Measurements from ENCODE around the gene FAM53A. TPM values are rescaled to one million over a fixed set of nuclear protein-coding genes. Genes with fewer than 3 reads are reported as not detected.

FAM53A gene
- total and polyA plus RNA-seq, 7 experiments from 2014 or later, result 1.2 to 3.6 (median 2.1) TPM

- Mint-ChIP-seq H3K36me3 (peaks cover 0 to 33% (median 20%) of the 10 kb centered on the region in 5 donors), H3K4me1 (peaks cover 0 to 5% (median 4%) of the 10 kb centered on the region in 7 donors), H3K4me3 (no peak overlapping the region), H3K27me3 (no peaks in the 10 kb centered on the region), H3K9me3 (no peaks in the 10 kb centered on the region), H3K27ac (no peak overlapping the region)
- peaks cover 7 to 41% (median 16%) of the 10 kb centered on the region in 3 experiments for H3K36me3 ChIP-seq (ENCODE audit: control insufficient read depth in 2 of 3, insufficient read depth in 3 of 3, low read length in 3 of 3)
- no peaks in the 10 kb centered on the region for H3K27me3 ChIP-seq (ENCODE audit: control insufficient read depth in 2 of 2, insufficient read depth in 2 of 2, low read length in 2 of 2)
- ATAC-seq, result no peak
- no peaks in the 10 kb centered on the region for H3K9me3 ChIP-seq (ENCODE audit: control insufficient read depth in 2 of 3, low read length in 3 of 3)
- ChIA-PET POLR2A (interaction anchor here (0.5 to 7.4 kb wide), 6 partner anchors 17 to 1213 kb away, joined by 3 to 86 read pairs (median 7); partner anchors contain the start of gene SLBP), CTCF (interaction anchor here (1.2 to 9.7 kb wide), 4 partner anchors 18 to 35 kb away, joined by 3 to 212 read pairs (median 8); partner anchors contain the start of genes TACC3 and TMEM129)
- H3K4me3 ChIP-seq (ENCODE audit: low read length), result no peak overlapping the region
- no peaks in the 10 kb centered on the region for H3K4me1 ChIP-seq (ENCODE audit: control insufficient read depth in 2 of 2, insufficient read depth in 2 of 2, low read length in 2 of 2)
- H3K27ac ChIP-seq (ENCODE audit: low read depth, low read length), result no peak overlapping the region
- no peak for DNase-seq
- intact Hi-C loops (cut with micrococcal nuclease), result no loop called here
These were observed 7.7 kb upstream of the FAM53A start for GRCh38 chr4:1691737-1692373.

DNA sequence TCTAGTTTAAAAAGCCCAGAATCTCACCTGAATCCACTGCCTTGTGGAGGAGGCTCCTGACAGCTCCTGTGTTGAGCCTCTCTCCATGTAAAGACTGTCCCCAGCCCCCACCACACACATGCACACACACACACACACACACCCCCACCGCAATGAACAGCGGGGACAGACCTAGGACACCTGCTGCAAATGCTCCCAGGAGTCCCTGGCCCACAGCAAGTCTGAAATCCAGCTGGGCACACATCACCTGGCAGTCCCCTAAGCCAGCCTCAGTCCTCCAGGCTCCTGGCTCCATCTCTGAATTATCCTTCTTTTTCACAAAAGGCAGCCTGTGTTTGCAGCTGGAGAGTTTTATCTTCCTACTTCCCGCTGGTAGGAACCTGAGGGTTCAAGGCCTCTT, 6.6 kb upstream of the FAM53A start:
- Histone ChIP-seq H3K4me1 (ENCODE audit: control insufficient read depth in 2 of 2, insufficient read depth in 2 of 2, low read length in 2 of 2) (no peaks in the 10 kb centered on the region), H3K27ac (ENCODE audit: low read depth, low read length) (no peak overlapping the region), H3K27me3 (ENCODE audit: control insufficient read depth in 2 of 2, insufficient read depth in 2 of 2, low read length in 2 of 2) (no peaks in the 10 kb centered on the region), H3K4me3 (ENCODE audit: low read length) (no peak overlapping the region), H3K9me3 (ENCODE audit: control insufficient read depth in 2 of 3, low read length in 3 of 3) (no peaks in the 10 kb centered on the region), H3K36me3 (ENCODE audit: control insufficient read depth in 2 of 3, insufficient read depth in 3 of 3, low read length in 3 of 3) (peaks cover 7 to 35% (median 9%) of the 10 kb centered on the region in 3 experiments)
- Mint-ChIP-seq H3K9me3 (no peaks in the 10 kb centered on the region), H3K27me3 (no peaks in the 10 kb centered on the region), H3K36me3 (peaks cover 0 to 26% (median 14%) of the 10 kb centered on the region in 5 donors), H3K4me1 (peaks cover 0 to 5% (median 4%) of the 10 kb centered on the region in 7 donors), H3K4me3 (no peak overlapping the region), H3K27ac (peak overlapping the region in 1 of 9 donors; percentile 16)
- CTCF ChIA-PET, result interaction anchor here (1.2 to 9.7 kb wide), 2 partner anchors 19 to 36 kb away, joined by 3 to 212 read pairs; no protein-coding TSS in a partner anchor
- DNase-seq (no peak), ATAC-seq (no peak)
- POLR2A ChIA-PET, result interaction anchor here (0.7 to 7.4 kb wide), 4 partner anchors 22 to 67 kb away, joined by 3 to 86 read pairs (median 20); partner anchors contain the start of gene SLBP
- intact Hi-C loops (cut with micrococcal nuclease), result no loop called here

- Mint-ChIP-seq H3K27me3 (peaks cover 0 to 7% (median 0%) of the 10 kb centered on the region in 5 donors), H3K4me3 (peak overlapping the region in 6 of 10 donors; percentile 16 to 52 (median 44)), H3K9me3 (no peaks in the 10 kb centered on the region), H3K27ac (peak overlapping the region in 6 of 9 donors; percentile 42 to 83 (median 62)), H3K36me3 (peaks cover 0 to 14% (median 0%) of the 10 kb centered on the region in 5 donors), H3K4me1 (peaks cover 9 to 15% (median 12%) of the 10 kb centered on the region in 7 donors)
- CTCF ChIA-PET, result interaction anchor here (1.5 kb wide), 1 partner anchor 40 kb away, joined by 7 read pairs; no protein-coding TSS in a partner anchor
- H3K9me3 ChIP-seq (ENCODE audit: control insufficient read depth in 2 of 3, low read length in 3 of 3), result no peaks in the 10 kb centered on the region
- DNase-seq (no peak), ATAC-seq (no peak)
- H3K4me1 ChIP-seq (ENCODE audit: control insufficient read depth in 2 of 2, insufficient read depth in 2 of 2, low read length in 2 of 2), result peaks cover 0 to 4% of the 10 kb centered on the region in 2 donors
- intact Hi-C loops (cut with micrococcal nuclease), result no loop called here
- H3K27me3 ChIP-seq (ENCODE audit: control insufficient read depth in 2 of 2, insufficient read depth in 2 of 2, low read length in 2 of 2), result no peaks in the 10 kb centered on the region
- no peak overlapping the region for H3K4me3 ChIP-seq (ENCODE audit: low read length)
- peaks cover 0 to 12% (median 2%) of the 10 kb centered on the region in 3 experiments for H3K36me3 ChIP-seq (ENCODE audit: control insufficient read depth in 2 of 3, insufficient read depth in 3 of 3, low read length in 3 of 3)
- POLR2A ChIA-PET, result interaction anchor here (0.9 kb wide), 1 partner anchor 31 kb away, joined by 3 read pairs; no protein-coding TSS in a partner anchor
- no peak overlapping the region for H3K27ac ChIP-seq (ENCODE audit: low read depth, low read length)
These were observed 2.4 kb upstream of the FAM53A start for GRCh38 chr4:1686440-1687036.

DNA sequence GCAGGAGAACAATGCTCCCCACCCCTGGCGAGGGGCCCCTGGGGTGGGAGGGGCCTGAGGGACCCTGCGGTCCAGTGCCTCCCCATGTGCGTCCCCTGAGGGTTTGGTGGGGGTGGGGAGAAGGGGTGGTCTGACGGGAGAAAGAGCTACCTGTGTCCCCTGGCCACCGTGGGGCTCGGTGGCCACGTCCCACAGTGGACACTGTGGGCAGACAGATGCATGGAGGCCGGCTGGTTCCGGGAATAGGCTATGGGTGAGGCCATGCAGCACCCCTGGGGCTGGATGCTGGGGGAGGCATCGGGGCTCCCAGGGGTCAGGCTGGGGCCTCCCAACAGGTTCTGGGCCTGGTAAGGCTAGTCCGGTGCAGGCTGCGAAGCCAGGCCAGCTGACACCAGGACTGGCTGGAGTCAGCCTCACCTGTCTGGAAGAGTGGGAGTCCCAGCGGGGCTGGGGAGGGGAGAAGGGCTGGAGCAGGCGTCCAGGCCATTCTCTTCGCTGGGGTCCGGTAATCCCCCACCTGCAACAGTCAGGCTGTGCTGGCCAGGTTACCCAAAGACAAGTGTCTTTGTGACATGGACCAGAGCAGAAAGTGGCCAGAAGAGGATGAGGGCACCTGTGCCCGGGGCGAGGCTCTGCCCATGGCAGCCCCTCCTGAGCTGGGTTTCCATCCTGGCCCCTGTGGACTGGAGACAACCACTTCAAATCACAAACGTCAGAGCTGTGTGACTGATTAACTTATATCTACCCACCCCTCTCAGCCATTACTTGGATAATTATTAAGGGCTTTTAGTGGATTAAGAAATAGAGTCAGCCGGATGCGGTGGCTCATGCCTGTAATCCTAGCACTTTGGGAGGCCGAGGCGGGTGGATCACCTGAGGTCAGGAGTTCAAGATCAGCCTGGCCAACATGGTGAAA, 1.4 kb upstream of the FAM53A start:
- H3K4me1 Mint-ChIP-seq, result peaks cover 9 to 15% (median 12%) of the 10 kb centered on the region in 7 donors
- intact Hi-C loops (cut with micrococcal nuclease), result loop anchor here (2.0 kb wide), 2 partner anchors 105 to 185 kb away; partner anchors contain the start of gene NSD2 (in 1 of the 2)
- DNase-seq, result no peak

GRCh38 chr4:1684506-1685234, 557 bp upstream of the FAM53A start:
- H3K9me3 Mint-ChIP-seq, result no peaks in the 10 kb centered on the region
- peak overlapping the region; percentile 27 for H3K4me3 ChIP-seq (ENCODE audit: low read length)

More for the DNA sequence above, 1.4 kb upstream of the FAM53A start:
- Mint-ChIP-seq H3K4me3 (peak overlapping the region in 4 of 10 donors; percentile 8 to 58 (median 28)), H3K27me3 (peaks cover 0 to 7% (median 0%) of the 10 kb centered on the region in 5 donors), H3K27ac (no peak overlapping the region), H3K36me3 (peaks cover 0 to 9% (median 0%) of the 10 kb centered on the region in 5 donors), H3K9me3 (no peaks in the 10 kb centered on the region)
- no peak for ATAC-seq
- no peak overlapping the region for H3K27ac ChIP-seq (ENCODE audit: low read depth, low read length)
- ChIA-PET CTCF (no interaction called here), POLR2A (interaction anchor here (0.9 to 1.1 kb wide), 2 partner anchors 32 to 38 kb away, joined by 3 to 4 read pairs; no protein-coding TSS in a partner anchor)
- no peaks in the 10 kb centered on the region for H3K9me3 ChIP-seq (ENCODE audit: control insufficient read depth in 2 of 3, low read length in 3 of 3)
- no peak overlapping the region for H3K4me3 ChIP-seq (ENCODE audit: low read length)
- H3K27me3 ChIP-seq (ENCODE audit: control insufficient read depth in 2 of 2, insufficient read depth in 2 of 2, low read length in 2 of 2), result no peaks in the 10 kb centered on the region
- peaks cover 0 to 2% (median 0%) of the 10 kb centered on the region in 3 experiments for H3K36me3 ChIP-seq (ENCODE audit: control insufficient read depth in 2 of 3, insufficient read depth in 3 of 3, low read length in 3 of 3)
- H3K4me1 ChIP-seq (ENCODE audit: control insufficient read depth in 2 of 2, insufficient read depth in 2 of 2, low read length in 2 of 2), result peaks cover 0 to 4% of the 10 kb centered on the region in 2 donors

More at GRCh38 chr4:1684506-1685234, 557 bp upstream of the FAM53A start:
- Mint-ChIP-seq H3K4me3 (peak overlapping the region; percentile 42 to 77 (median 60)), H3K27ac (peak overlapping the region in 1 of 9 donors; percentile 38), H3K36me3 (peaks cover 0 to 6% (median 0%) of the 10 kb centered on the region in 5 donors), H3K27me3 (peaks cover 0 to 9% (median 0%) of the 10 kb centered on the region in 5 donors), H3K4me1 (peaks cover 9 to 15% (median 12%) of the 10 kb centered on the region in 7 donors)
- Histone ChIP-seq H3K27me3 (ENCODE audit: control insufficient read depth in 2 of 2, insufficient read depth in 2 of 2, low read length in 2 of 2) (no peaks in the 10 kb centered on the region), H3K9me3 (ENCODE audit: control insufficient read depth in 2 of 3, low read length in 3 of 3) (no peaks in the 10 kb centered on the region), H3K4me1 (ENCODE audit: control insufficient read depth in 2 of 2, insufficient read depth in 2 of 2, low read length in 2 of 2) (peaks cover 0 to 4% of the 10 kb centered on the region in 2 donors), H3K36me3 (ENCODE audit: control insufficient read depth in 2 of 3, insufficient read depth in 3 of 3, low read length in 3 of 3) (no peaks in the 10 kb centered on the region), H3K27ac (ENCODE audit: low read depth, low read length) (peak overlapping the region; percentile 25)
- intact Hi-C loops (cut with micrococcal nuclease), result loop anchor here (1.0 to 2.0 kb wide), 8 partner anchors 28 to 395 kb away; partner anchors contain the start of genes SLBP (in 2 of the 2), MAEA (in 1 of the 2), NSD2 (in 1 of the 2) and TACC3 (in 1 of the 2)
- peak; percentile 13 for ATAC-seq
- POLR2A ChIA-PET, result interaction anchor here (1.1 to 1.4 kb wide), 5 partner anchors 8 to 785 kb away, joined by 3 to 6 read pairs (median 4); partner anchors contain the start of genes RNF4 and SLBP
- CTCF ChIA-PET, result no interaction called here
- peak in 5 of 9 donors; percentile 80 to 97 (median 91) for DNase-seq

Measured in naive thymus-derived CD4-positive, alpha-beta T cell (primary cell).